Subcutaneous adipose tissue (tissue), 4 donors: ENCODE measurements around the gene HABP2. TPM values are rescaled to one million over a fixed set of nuclear protein-coding genes. Genes with fewer than 3 reads are reported as not detected.

Source experiments
- CTCF ChIP-seq: fragments of 450-650 bp; IDR thresholded peaks from one replicate; pipeline ENCODE4 v1.5.1; 2016; ENCODE audit warnings: low read depth, mild to moderate bottlenecking, control low read depth, antibody characterized with exemption, moderate library complexity
- total RNA-seq, 4 donors: library from RNA; depleted of rRNA; stranded (reverse); fragments of >200 nt; gene quantifications; one replicate each; pipeline ENCODE4 v1.1.0, GENCODE V29; 2016

HABP2 gene
- total RNA-seq, 4 donors from 2014 or later = not detected

GRCh38 chr10:113628607-113629153 lies 75.8 kb downstream of the HABP2 start:
- no peak for TF ChIP-seq CTCF

GRCh38 chr10:113630929-113631533 lies 78.2 kb downstream of the HABP2 start:
- TF ChIP-seq CTCF = no peak

- no peak for TF ChIP-seq CTCF
Measured at GRCh38 chr10:113631684-113632367, 79.0 kb downstream of the HABP2 start.

Other genes starting within 250 kb of the HABP2 start
- gene NRAP, start 111.0 kb downstream of the HABP2 start, total RNA-seq = not detected
- 10 to 100 TPM; 18.5 to 27.4 (median 20.7) TPM for gene CASP7, start 126.9 kb downstream of the HABP2 start, total RNA-seq
- gene PLEKHS1, start 198.6 kb downstream of the HABP2 start, total RNA-seq = under 1 TPM in 1 of 4 donors, not detected in 3; 0.17 TPM